Measurements from ENCODE around the gene AHNAK.

DNA sequence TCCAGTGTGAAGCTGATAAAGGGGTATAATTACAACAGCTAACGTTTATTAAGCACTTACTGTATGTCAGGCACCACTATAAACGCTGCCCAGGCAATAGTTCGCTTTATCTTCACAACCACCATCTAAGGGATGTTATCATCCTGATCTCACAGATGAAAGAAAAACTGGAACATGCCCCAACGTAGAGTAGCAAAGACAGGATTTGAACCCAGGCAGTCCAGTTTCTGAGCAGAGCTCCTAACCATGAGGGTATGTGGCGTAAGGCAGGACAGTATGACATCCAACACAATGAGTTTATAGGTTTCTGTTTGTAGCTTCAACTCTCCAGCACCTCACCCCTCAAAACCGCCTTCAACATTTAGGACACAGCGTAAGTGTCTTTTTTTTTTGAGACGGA lies 59.5 kb downstream of the AHNAK start:
- no peak for TF ChIP-seq EZH2 (IDR thresholded peaks at IDR 0.05; ENCODE audit: insufficient read depth, poor library complexity, severe bottlenecking)
- no peak for TF ChIP-seq EZH2phosphoT487 (IDR thresholded peaks at IDR 0.05; ENCODE audit: insufficient read depth, low read depth)
